ENCODE measurements around the gene WWOX. TPM values are rescaled to one million over a fixed set of nuclear protein-coding genes. Genes with fewer than 3 reads are reported as not detected.
"Not testable (repeated sequence)": the region's sequence is repeated elsewhere in the genome, so short reads cannot be mapped to it uniquely, and the experiment has no call there.

The WWOX gene
- total and polyA plus RNA-seq, 2 donors (not counting 3 experiments of a cell fraction or from before 2014, with no cell fraction given) = 6.2 to 12.5 TPM

DNA sequence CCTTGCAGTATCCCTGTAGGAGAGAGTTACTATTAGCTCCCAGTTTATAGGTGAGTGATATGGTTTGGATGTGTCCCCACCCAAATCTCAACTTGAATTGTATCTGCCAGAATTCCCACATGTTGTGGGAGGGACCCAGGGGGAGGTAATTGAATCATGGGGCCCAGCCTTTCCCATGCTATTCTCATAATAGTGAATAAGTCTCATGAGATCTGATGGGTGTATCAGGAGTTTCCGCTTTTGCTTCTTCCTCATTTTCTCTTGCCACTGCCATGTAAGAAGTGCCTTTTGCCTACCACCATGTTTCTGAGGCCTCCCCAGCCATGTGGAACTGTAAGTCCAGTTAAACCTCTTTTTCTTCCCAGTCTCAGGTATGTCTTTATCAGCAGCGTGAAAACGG, 592.3 kb downstream of the WWOX start:
- H3K4me2 ChIP-seq (ENCODE audit: insufficient read depth, low read length); H3K36me3 ChIP-seq (ENCODE audit: control insufficient read depth in 2 of 2, extremely low read depth in 1 of 2, insufficient read depth in 2 of 2, low read length in 2 of 2); H3K79me2 ChIP-seq (ENCODE audit: control insufficient read depth, insufficient read depth, low read length); intact Hi-C loops (cut with micrococcal nuclease); dilution Hi-C loops (cut with MboI; ENCODE audit: extremely low pct_ligation_motif_present, low sequenced_read_pairs); BruUV-seq (replicated peaks); DNase-seq (ENCODE audit: low read depth, low spot score); H3K9ac ChIP-seq (replicated peaks; ENCODE audit: extremely low read depth, insufficient read depth, low read length); H3K9me1 ChIP-seq (replicated peaks; ENCODE audit: control insufficient read depth, extremely low read depth, insufficient read depth, low read length); FAIRE-seq; POLR2A ChIA-PET; H2AFZ ChIP-seq (ENCODE audit: low read depth, low read length); H3K4me3 ChIP-seq (replicated peaks in 1 of 3; ENCODE audit: insufficient read depth in 1 of 3, low read depth in 1 of 3, low read length in 3 of 3); CTCF ChIA-PET; H3K9me3 ChIP-seq (replicated peaks; ENCODE audit: control insufficient read depth, insufficient read depth, low read length); H3K4me1 ChIP-seq (ENCODE audit: control insufficient read depth, extremely low read depth, insufficient read depth, low read length); H3K27ac ChIP-seq (ENCODE audit: insufficient read depth, low read depth, low read length); H4K20me1 ChIP-seq (replicated peaks; ENCODE audit: control insufficient read depth, extremely low read depth, insufficient read depth, low read length); H3K27me3 ChIP-seq (ENCODE audit: control insufficient read depth in 2 of 2, insufficient read depth in 2 of 2, low read length in 2 of 2): not testable (repeated sequence)

DNA sequence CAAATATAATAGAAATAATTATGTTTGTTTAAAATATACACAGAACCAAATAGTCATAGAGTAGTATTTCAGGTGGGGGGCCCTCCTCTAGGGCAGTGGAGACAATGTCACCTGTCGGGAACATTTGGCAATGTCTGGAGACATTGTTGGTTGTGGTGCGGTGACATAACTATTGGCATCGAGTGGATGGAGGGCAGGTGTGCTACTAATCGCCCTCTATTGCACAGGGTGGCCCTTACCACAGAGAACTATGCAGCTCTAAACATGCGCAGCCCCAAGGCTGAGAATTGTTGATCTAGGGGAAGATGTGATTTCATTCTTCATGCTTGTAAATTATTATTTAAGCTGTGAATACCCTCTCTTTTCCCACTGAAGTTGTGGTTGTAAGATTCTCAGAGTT, 594.0 kb downstream of the WWOX start:
- H4K20me1 ChIP-seq (replicated peaks; ENCODE audit: control insufficient read depth, extremely low read depth, insufficient read depth, low read length) = no peaks in the 10 kb centered on the region
- H3K9ac ChIP-seq (replicated peaks; ENCODE audit: extremely low read depth, insufficient read depth, low read length) = no peak overlapping the region
- DNase-seq (ENCODE audit: low read depth, low spot score) (no peak), FAIRE-seq (no peak)
- ChIA-PET CTCF (no interaction called here), POLR2A (no interaction called here)
- H3K4me2 ChIP-seq (ENCODE audit: insufficient read depth, low read length) = no peak overlapping the region
- TF ChIP-seq MYC (IDR thresholded peaks at IDR 0.05; ENCODE audit: low read depth, low read length) (no peak), POLR2A (IDR thresholded peaks at IDR 0.05; ENCODE audit: low read depth, low read length) (no peak), POLR2AphosphoS5 (IDR thresholded peaks at IDR 0.05; ENCODE audit: insufficient read depth, low read depth, low read length) (no peak), GATA2 (IDR thresholded peaks at IDR 0.05; ENCODE audit: insufficient read depth, insufficient read length, low read depth, low read length) (no peak), EZH2 (IDR thresholded peaks at IDR 0.05; ENCODE audit: borderline replicate concordance, low read depth, low read length, severe bottlenecking) (no peak), JUN (IDR thresholded peaks at IDR 0.05; ENCODE audit: borderline replicate concordance, insufficient read depth, insufficient read length, low read depth) (no peak), FOS (IDR thresholded peaks at IDR 0.05; ENCODE audit: borderline replicate concordance, insufficient read depth, low read length) (no peak)
- TF ChIP-seq, protein P1, sequence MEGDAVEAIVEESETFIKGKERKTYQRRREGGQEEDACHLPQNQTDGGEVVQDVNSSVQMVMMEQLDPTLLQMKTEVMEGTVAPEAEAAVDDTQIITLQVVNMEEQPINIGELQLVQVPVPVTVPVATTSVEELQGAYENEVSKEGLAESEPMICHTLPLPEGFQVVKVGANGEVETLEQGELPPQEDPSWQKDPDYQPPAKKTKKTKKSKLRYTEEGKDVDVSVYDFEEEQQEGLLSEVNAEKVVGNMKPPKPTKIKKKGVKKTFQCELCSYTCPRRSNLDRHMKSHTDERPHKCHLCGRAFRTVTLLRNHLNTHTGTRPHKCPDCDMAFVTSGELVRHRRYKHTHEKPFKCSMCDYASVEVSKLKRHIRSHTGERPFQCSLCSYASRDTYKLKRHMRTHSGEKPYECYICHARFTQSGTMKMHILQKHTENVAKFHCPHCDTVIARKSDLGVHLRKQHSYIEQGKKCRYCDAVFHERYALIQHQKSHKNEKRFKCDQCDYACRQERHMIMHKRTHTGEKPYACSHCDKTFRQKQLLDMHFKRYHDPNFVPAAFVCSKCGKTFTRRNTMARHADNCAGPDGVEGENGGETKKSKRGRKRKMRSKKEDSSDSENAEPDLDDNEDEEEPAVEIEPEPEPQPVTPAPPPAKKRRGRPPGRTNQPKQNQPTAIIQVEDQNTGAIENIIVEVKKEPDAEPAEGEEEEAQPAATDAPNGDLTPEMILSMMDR (IDR thresholded peaks at IDR 0.05; ENCODE audit: extremely low read depth in 1 of 2, insufficient read depth in 1 of 2, low read depth in 1 of 2, low read length in 2 of 2) = no peak
- TF ChIP-seq, protein P2, sequence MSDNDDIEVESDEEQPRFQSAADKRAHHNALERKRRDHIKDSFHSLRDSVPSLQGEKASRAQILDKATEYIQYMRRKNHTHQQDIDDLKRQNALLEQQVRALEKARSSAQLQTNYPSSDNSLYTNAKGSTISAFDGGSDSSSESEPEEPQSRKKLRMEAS (IDR thresholded peaks at IDR 0.05; ENCODE audit: insufficient read depth, insufficient read length) = no peak
- no peaks in the 10 kb centered on the region for H3K9me3 ChIP-seq (replicated peaks; ENCODE audit: control insufficient read depth, insufficient read depth, low read length)
- no peaks in the 10 kb centered on the region for H3K79me2 ChIP-seq (ENCODE audit: control insufficient read depth, insufficient read depth, low read length)
- no TSS peak for BruUV-seq (replicated peaks)
- dilution Hi-C loops (cut with MboI; ENCODE audit: extremely low pct_ligation_motif_present, low sequenced_read_pairs) = no loop called here
- no peak overlapping the region for H3K27ac ChIP-seq (ENCODE audit: insufficient read depth, low read depth, low read length)
- H2AFZ ChIP-seq (ENCODE audit: low read depth, low read length) = no peak overlapping the region
- no peaks in the 10 kb centered on the region for H3K9me1 ChIP-seq (replicated peaks; ENCODE audit: control insufficient read depth, extremely low read depth, insufficient read depth, low read length)
- no peaks in the 10 kb centered on the region for H3K4me1 ChIP-seq (ENCODE audit: control insufficient read depth, extremely low read depth, insufficient read depth, low read length)
- no peaks in the 10 kb centered on the region for H3K27me3 ChIP-seq (ENCODE audit: control insufficient read depth in 2 of 2, insufficient read depth in 2 of 2, low read length in 2 of 2)
- no peak overlapping the region for H3K4me3 ChIP-seq (replicated peaks in 1 of 3; ENCODE audit: insufficient read depth in 1 of 3, low read depth in 1 of 3, low read length in 3 of 3)
- no peaks in the 10 kb centered on the region for H3K36me3 ChIP-seq (ENCODE audit: control insufficient read depth in 2 of 2, extremely low read depth in 1 of 2, insufficient read depth in 2 of 2, low read length in 2 of 2)
- intact Hi-C loops (cut with micrococcal nuclease) = no loop called here
